Measurements from ENCODE around the gene CXXC4.

The CXXC4 gene

GRCh38 chr4:104491481-104492182, 3.1 kb downstream of the CXXC4 start:
- no peak overlapping the region for H3K4me3 ChIP-seq (ENCODE audit: low read depth, low read length)
- DNase-seq (ENCODE audit: low read depth) = peak; percentile 54
- no peak for TF ChIP-seq MYC (IDR thresholded peaks at IDR 0.05; ENCODE audit: low read depth, low read length)
- TF ChIP-seq, protein P1, sequence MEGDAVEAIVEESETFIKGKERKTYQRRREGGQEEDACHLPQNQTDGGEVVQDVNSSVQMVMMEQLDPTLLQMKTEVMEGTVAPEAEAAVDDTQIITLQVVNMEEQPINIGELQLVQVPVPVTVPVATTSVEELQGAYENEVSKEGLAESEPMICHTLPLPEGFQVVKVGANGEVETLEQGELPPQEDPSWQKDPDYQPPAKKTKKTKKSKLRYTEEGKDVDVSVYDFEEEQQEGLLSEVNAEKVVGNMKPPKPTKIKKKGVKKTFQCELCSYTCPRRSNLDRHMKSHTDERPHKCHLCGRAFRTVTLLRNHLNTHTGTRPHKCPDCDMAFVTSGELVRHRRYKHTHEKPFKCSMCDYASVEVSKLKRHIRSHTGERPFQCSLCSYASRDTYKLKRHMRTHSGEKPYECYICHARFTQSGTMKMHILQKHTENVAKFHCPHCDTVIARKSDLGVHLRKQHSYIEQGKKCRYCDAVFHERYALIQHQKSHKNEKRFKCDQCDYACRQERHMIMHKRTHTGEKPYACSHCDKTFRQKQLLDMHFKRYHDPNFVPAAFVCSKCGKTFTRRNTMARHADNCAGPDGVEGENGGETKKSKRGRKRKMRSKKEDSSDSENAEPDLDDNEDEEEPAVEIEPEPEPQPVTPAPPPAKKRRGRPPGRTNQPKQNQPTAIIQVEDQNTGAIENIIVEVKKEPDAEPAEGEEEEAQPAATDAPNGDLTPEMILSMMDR (IDR thresholded peaks at IDR 0.05; ENCODE audit: low read depth, low read length) = no peak
- TF ChIP-seq MAX (IDR thresholded peaks at IDR 0.05; ENCODE audit: low read depth, low read length) = no peak
- TF ChIP-seq POLR2A (IDR thresholded peaks at IDR 0.05; ENCODE audit: extremely low read depth, insufficient read length) = no peak

DNA sequence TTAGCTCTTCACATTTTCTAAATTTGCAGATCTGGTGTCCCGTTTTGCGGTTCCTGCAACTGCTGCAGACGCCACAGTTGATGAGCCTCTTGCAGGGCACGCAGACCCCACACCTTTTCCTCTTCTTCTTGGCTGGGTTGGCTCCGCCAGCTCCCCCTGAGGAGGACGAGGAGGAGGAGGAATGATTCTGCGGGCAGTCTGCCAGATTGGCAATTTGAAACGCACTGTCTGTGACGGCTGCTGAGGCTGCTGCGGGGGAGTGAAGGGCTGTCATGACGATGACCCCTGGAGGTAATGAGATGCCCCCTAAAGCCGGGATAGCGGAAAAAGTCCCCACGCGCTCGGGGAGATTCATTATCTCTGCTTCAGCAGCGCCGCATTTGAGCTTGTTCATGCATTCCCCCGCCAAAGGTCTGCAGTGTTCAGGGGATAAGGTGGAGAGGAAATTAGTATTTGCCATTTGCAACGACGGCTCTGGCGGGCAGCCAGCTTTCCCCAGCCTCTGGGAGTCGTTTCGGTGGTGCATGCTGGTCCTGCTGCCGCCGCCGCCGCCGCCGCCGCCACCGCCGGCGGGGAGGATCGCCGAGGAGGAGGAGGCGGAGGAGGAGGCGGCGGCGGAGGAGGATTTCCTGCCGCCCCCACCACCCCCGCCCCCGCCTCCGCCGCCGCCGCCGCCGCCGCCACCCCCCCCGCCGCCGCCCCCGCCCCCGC, 3.8 kb downstream of the CXXC4 start:
- DNase-seq (ENCODE audit: low read depth) = peak; percentile 67
- TF ChIP-seq MYC (IDR thresholded peaks at IDR 0.05; ENCODE audit: low read depth, low read length) (no peak), MAX (IDR thresholded peaks at IDR 0.05; ENCODE audit: low read depth, low read length) (no peak), POLR2A (IDR thresholded peaks at IDR 0.05; ENCODE audit: extremely low read depth, insufficient read length) (no peak)
- TF ChIP-seq, protein P1 (IDR thresholded peaks at IDR 0.05; ENCODE audit: low read depth, low read length) = no peak
- H3K4me3 ChIP-seq (ENCODE audit: low read depth, low read length) = peak overlapping the region; percentile 36

- DNase-seq (ENCODE audit: low read depth) = no peak
- TF ChIP-seq MAX (IDR thresholded peaks at IDR 0.05; ENCODE audit: low read depth, low read length) (no peak), MYC (IDR thresholded peaks at IDR 0.05; ENCODE audit: low read depth, low read length) (no peak), POLR2A (IDR thresholded peaks at IDR 0.05; ENCODE audit: extremely low read depth, insufficient read length) (no peak)
- TF ChIP-seq, protein P1 (IDR thresholded peaks at IDR 0.05; ENCODE audit: low read depth, low read length) = no peak
- H3K4me3 ChIP-seq (ENCODE audit: low read depth, low read length) = no peak overlapping the region
Observed at GRCh38 chr4:104490096-104490769, 4.5 kb downstream of the CXXC4 start.

DNA sequence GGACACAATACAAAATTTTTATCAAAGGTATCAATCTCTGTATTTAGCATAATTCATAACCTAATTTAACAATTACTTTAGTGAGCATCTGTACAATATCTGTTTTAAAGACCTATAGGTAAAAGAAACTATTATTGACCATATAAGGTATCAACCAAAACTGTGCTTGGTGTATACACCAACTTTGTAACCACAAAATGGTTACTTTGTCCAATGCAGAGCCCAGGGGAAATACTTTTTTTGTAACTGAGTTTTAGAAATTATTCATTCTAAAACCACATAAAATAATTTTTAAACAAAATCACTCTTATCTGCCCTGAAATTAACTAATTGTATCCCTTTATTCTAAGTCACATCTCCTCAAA, 5.0 kb downstream of the CXXC4 start:
- H3K4me3 ChIP-seq (ENCODE audit: low read depth, low read length) = no peak overlapping the region
- no peak for DNase-seq (ENCODE audit: low read depth)

DNA sequence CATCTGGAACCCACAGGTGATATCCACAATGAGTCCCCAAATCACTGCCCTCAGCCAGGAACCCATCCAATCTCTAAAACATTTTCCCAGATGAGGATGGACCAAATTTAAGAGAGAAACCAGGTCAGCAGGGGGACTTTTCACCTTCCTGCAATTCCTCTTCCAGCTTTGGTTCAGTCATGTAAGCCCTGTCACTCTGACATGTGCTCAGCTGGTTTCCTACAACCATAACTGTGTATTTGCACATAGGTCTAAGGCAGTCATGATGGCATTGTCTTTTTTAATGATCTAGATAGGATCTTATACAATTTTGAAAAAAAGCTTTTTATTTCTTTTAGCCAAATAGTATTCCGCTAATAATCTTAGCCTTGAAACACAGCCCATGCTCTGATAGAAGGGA, 6.5 kb downstream of the CXXC4 start:
- DNase-seq (ENCODE audit: low read depth) = no peak
- no peak overlapping the region for H3K4me3 ChIP-seq (ENCODE audit: low read depth, low read length)
- TF ChIP-seq, protein P1 (IDR thresholded peaks at IDR 0.05; ENCODE audit: low read depth, low read length) = no peak
- TF ChIP-seq MYC (IDR thresholded peaks at IDR 0.05; ENCODE audit: low read depth, low read length) (no peak), MAX (IDR thresholded peaks at IDR 0.05; ENCODE audit: low read depth, low read length) (no peak), POLR2A (IDR thresholded peaks at IDR 0.05; ENCODE audit: extremely low read depth, insufficient read length) (no peak)

More for the DNA sequence above, 5.0 kb downstream of the CXXC4 start:
- TF ChIP-seq MAX (IDR thresholded peaks at IDR 0.05; ENCODE audit: low read depth, low read length) (no peak), MYC (IDR thresholded peaks at IDR 0.05; ENCODE audit: low read depth, low read length) (no peak), POLR2A (IDR thresholded peaks at IDR 0.05; ENCODE audit: extremely low read depth, insufficient read length) (no peak)
- TF ChIP-seq, protein P1 (IDR thresholded peaks at IDR 0.05; ENCODE audit: low read depth, low read length) = no peak

All from NB4 (cell line).